ENCODE results near the gene ABCB9. TPM values are rescaled to one million over a fixed set of nuclear protein-coding genes. Genes with fewer than 3 reads are reported as not detected.

ABCB9 gene
- total RNA-seq, 1 donor from 2014 or later = 1.9 TPM

GRCh38 chr12:122902854-122903692, 63.2 kb downstream of the ABCB9 start:
- H3K36me3 ChIP-seq = no peaks in the 10 kb centered on the region
- H2AFZ ChIP-seq (replicated peaks) = no peak overlapping the region
- peaks cover 11% of the 10 kb centered on the region for H3K4me1 Mint-ChIP-seq
- no peak overlapping the region for H3K27ac ChIP-seq
- H3K27ac Mint-ChIP-seq = no peak overlapping the region
- no peaks in the 10 kb centered on the region for H3K36me3 Mint-ChIP-seq
- no peak overlapping the region for H3K4me2 ChIP-seq
- no peaks in the 10 kb centered on the region for H4K20me1 ChIP-seq (ENCODE audit: low read depth)
- H3K4me1 ChIP-seq = no peaks in the 10 kb centered on the region
- H3K9ac ChIP-seq = no peak overlapping the region
- H3K27me3 ChIP-seq = peaks cover 36% of the 10 kb centered on the region
- no peaks in the 10 kb centered on the region for H3K9me3 Mint-ChIP-seq
- H3K27me3 Mint-ChIP-seq (ENCODE audit: insufficient read depth, low read depth) = peaks cover 13% of the 10 kb centered on the region
- no peaks in the 10 kb centered on the region for H3K9me3 ChIP-seq (ENCODE audit: low read depth)
- no peaks in the 10 kb centered on the region for H3F3A ChIP-seq (ENCODE audit: low read depth)
- H3K79me2 ChIP-seq (ENCODE audit: low read depth) = no peaks in the 10 kb centered on the region
- TF ChIP-seq EZH2phosphoT487 (IDR thresholded peaks at IDR 0.05) = no peak
- TF ChIP-seq EZH2 (IDR thresholded peaks at IDR 0.05) = no peak
- no peak for TF ChIP-seq CTCF (IDR thresholded peaks at IDR 0.05)
- no peak overlapping the region for H3K4me3 ChIP-seq
- no peak for DNase-seq (ENCODE audit: low spot score)
- H3K4me3 Mint-ChIP-seq = no peak overlapping the region

- Histone ChIP-seq H3K4me3 (no peak overlapping the region), H3K4me1 (peaks cover 4% of the 10 kb centered on the region), H3K79me2 (ENCODE audit: low read depth) (peaks cover 7% of the 10 kb centered on the region), H3K9ac (no peak overlapping the region), H2AFZ (replicated peaks) (no peak overlapping the region), H4K20me1 (ENCODE audit: low read depth) (peaks cover 2% of the 10 kb centered on the region), H3K4me2 (no peak overlapping the region), H3K27me3 (peaks cover 66% of the 10 kb centered on the region), H3F3A (ENCODE audit: low read depth) (peaks cover 8% of the 10 kb centered on the region), H3K9me3 (ENCODE audit: low read depth) (no peaks in the 10 kb centered on the region), H3K27ac (no peak overlapping the region), H3K36me3 (no peaks in the 10 kb centered on the region)
- no peak for TF ChIP-seq EZH2phosphoT487 (IDR thresholded peaks at IDR 0.05)
- no peak for TF ChIP-seq EZH2 (IDR thresholded peaks at IDR 0.05)
- TF ChIP-seq CTCF (IDR thresholded peaks at IDR 0.05) = no peak
- no peak overlapping the region for H3K27ac Mint-ChIP-seq
- H3K4me3 Mint-ChIP-seq = no peak overlapping the region
- no peak for DNase-seq (ENCODE audit: low spot score)
- peaks cover 26% of the 10 kb centered on the region for H3K4me1 Mint-ChIP-seq
- no peaks in the 10 kb centered on the region for H3K36me3 Mint-ChIP-seq
- H3K9me3 Mint-ChIP-seq = no peaks in the 10 kb centered on the region
- peaks cover 14% of the 10 kb centered on the region for H3K27me3 Mint-ChIP-seq (ENCODE audit: insufficient read depth, low read depth)
Measured at GRCh38 chr12:122899887-122900286, 66.4 kb downstream of the ABCB9 start.

GRCh38 chr12:122896662-122897061, 69.6 kb downstream of the ABCB9 start:
- H2AFZ ChIP-seq (replicated peaks) = peak overlapping the region; percentile 58
- H3K4me1 ChIP-seq = peaks cover 22% of the 10 kb centered on the region
- Mint-ChIP-seq H3K36me3 (peaks cover 2% of the 10 kb centered on the region), H3K4me3 (peak overlapping the region; percentile 92), H3K9me3 (no peaks in the 10 kb centered on the region), H3K4me1 (peaks cover 53% of the 10 kb centered on the region), H3K27ac (peak overlapping the region; percentile 19), H3K27me3 (ENCODE audit: insufficient read depth, low read depth) (peaks cover 17% of the 10 kb centered on the region)
- no peak overlapping the region for H3K4me2 ChIP-seq
- TF ChIP-seq EZH2 (IDR thresholded peaks at IDR 0.05) (no peak), EZH2phosphoT487 (IDR thresholded peaks at IDR 0.05) (no peak), CTCF (IDR thresholded peaks at IDR 0.05) (no peak)
- peaks cover 34% of the 10 kb centered on the region for H4K20me1 ChIP-seq (ENCODE audit: low read depth)
- H3K36me3 ChIP-seq = no peaks in the 10 kb centered on the region
- no peaks in the 10 kb centered on the region for H3K9me3 ChIP-seq (ENCODE audit: low read depth)
- H3K9ac ChIP-seq = no peak overlapping the region
- H3F3A ChIP-seq (ENCODE audit: low read depth) = peaks cover 18% of the 10 kb centered on the region
- peaks cover 37% of the 10 kb centered on the region for H3K79me2 ChIP-seq (ENCODE audit: low read depth)
- H3K27me3 ChIP-seq = peaks cover 67% of the 10 kb centered on the region
- no peak overlapping the region for H3K4me3 ChIP-seq
- DNase-seq (ENCODE audit: low spot score) = no peak
- H3K27ac ChIP-seq = no peak overlapping the region

All from neural progenitor cell (in vitro differentiated cells).